OCI-LY1 (cell line): ENCODE data around the gene HMGA1.
"Not testable (repeated sequence)": the region's sequence is repeated elsewhere in the genome, so short reads cannot be mapped to it uniquely, and the experiment has no call there.

Source experiments
- H2AFZ ChIP-seq: fragments of 200-600 bp; sonication (generic), shearing (Covaris generic); 2 replicates; pipeline ENCODE4 v1.6.0; 2014; ENCODE audit warnings: antibody characterized with exemption, mild to moderate bottlenecking, low read length
- H3F3A ChIP-seq: fragments of 200-600 bp; sonication (generic), shearing (Covaris generic); 2 replicates; pipeline ENCODE4 v1.6.0; 2014; ENCODE audit warnings: mild to moderate bottlenecking, antibody characterized with exemption, low read length, moderate library complexity; ENCODE audit not compliant: insufficient read depth
- H3K27ac ChIP-seq: fragments of 200-600 bp; sonication (generic); 2 replicates; pipeline ENCODE4 v1.5.1; 2014; ENCODE audit warnings: low read length, mixed run types, mild to moderate bottlenecking, low read depth; ENCODE audit not compliant: poor library complexity, severe bottlenecking
- H3K27me3 ChIP-seq: fragments of 200-600 bp; sonication (generic); 2 replicates; pipeline ENCODE4 v1.6.0; 2014; ENCODE audit warnings: antibody characterized with exemption, mild to moderate bottlenecking, low read length, moderate library complexity; ENCODE audit not compliant: insufficient read depth
- H3K36me3 ChIP-seq: fragments of 200-600 bp; sonication (generic); 2 replicates; pipeline ENCODE4 v1.6.1; 2014; ENCODE audit warnings: mild to moderate bottlenecking, antibody characterized with exemption, low read length, moderate library complexity, mixed read lengths; ENCODE audit not compliant: insufficient read depth
- H3K4me1 ChIP-seq: fragments of 200-600 bp; sonication (generic); 2 replicates; pipeline ENCODE4 v1.5.1; 2014; ENCODE audit warnings: mild to moderate bottlenecking, low read length, moderate library complexity; ENCODE audit not compliant: insufficient read depth, severe bottlenecking
- H3K4me2 ChIP-seq: fragments of 200-600 bp; sonication (generic), shearing (Covaris generic); 2 replicates; pipeline ENCODE4 v1.6.1; 2014; ENCODE audit warnings: low read length
- H3K4me3 ChIP-seq: fragments of 200-600 bp; sonication (generic); 2 replicates; pipeline ENCODE4 v1.5.1; 2014; ENCODE audit warnings: low read length, low read depth, mild to moderate bottlenecking, mixed read lengths; ENCODE audit not compliant: poor library complexity, severe bottlenecking
- H3K79me2 ChIP-seq: fragments of 200-600 bp; shearing (Covaris generic); 2 replicates; pipeline ENCODE4 v1.6.1; 2016; ENCODE audit warnings: mixed run types, low read length, mixed read lengths; ENCODE audit not compliant: insufficient read depth
- H3K9ac ChIP-seq: fragments of 200-600 bp; sonication (generic), shearing (Covaris generic); 2 replicates; pipeline ENCODE4 v1.6.1; 2014; ENCODE audit warnings: mild to moderate bottlenecking, low read length, mixed read lengths
- H3K9me2 ChIP-seq: fragments of 200-600 bp; sonication (generic), shearing (Covaris generic); 2 replicates; pipeline ENCODE4 v1.6.1; 2014; ENCODE audit warnings: low read depth, mild to moderate bottlenecking, low read length, mixed read lengths
- H3K9me3 ChIP-seq: fragments of 200-600 bp; shearing (Covaris generic); 2 replicates; pipeline ENCODE4 v1.6.1; 2014; ENCODE audit warnings: low read length, mixed read lengths
- H4K20me1 ChIP-seq: fragments of 200-600 bp; sonication (generic), shearing (Covaris generic); 2 replicates; pipeline ENCODE4 v1.6.0; 2016; ENCODE audit warnings: mild to moderate bottlenecking, low read length; ENCODE audit not compliant: insufficient read depth
- CTCF ChIP-seq: fragments of 200-600 bp; sonication (generic), shearing (Covaris generic); IDR thresholded peaks from 2 replicates; pipeline ENCODE4 v1.5.1; 2017; ENCODE audit warnings: mild to moderate bottlenecking, antibody characterized with exemption, low read length, moderate library complexity, mixed read lengths
- EZH2 ChIP-seq: fragments of 200-600 bp; sonication (generic), shearing (Covaris generic); IDR thresholded peaks from 2 replicates; pipeline ENCODE4 v1.8.0; 2017; ENCODE audit warnings: borderline replicate concordance, mixed run types, mild to moderate bottlenecking, antibody characterized with exemption, low read length, moderate library complexity, mixed read lengths

The HMGA1 gene

GRCh38 chr6:34269658-34270341 is 33.1 kb downstream of the HMGA1 start:
- H2AFZ ChIP-seq, result not testable (repeated sequence)

GRCh38 chr6:34272013-34272926 is 35.6 kb downstream of the HMGA1 start:
- no peaks in the 10 kb centered on the region for H3K9me3 ChIP-seq
- H3K36me3 ChIP-seq, result no peaks in the 10 kb centered on the region
- no peaks in the 10 kb centered on the region for H3K79me2 ChIP-seq
- H2AFZ ChIP-seq, result no peak overlapping the region
- H3K9ac ChIP-seq, result no peak overlapping the region
- no peaks in the 10 kb centered on the region for H3K4me1 ChIP-seq
- TF ChIP-seq EZH2 (no peak), CTCF (no peak)
- no peaks in the 10 kb centered on the region for H3K27me3 ChIP-seq
- no peak overlapping the region for H3K4me3 ChIP-seq
- no peaks in the 10 kb centered on the region for H4K20me1 ChIP-seq
- H3F3A ChIP-seq, result no peaks in the 10 kb centered on the region
- no peaks in the 10 kb centered on the region for H3K9me2 ChIP-seq
- H3K27ac ChIP-seq, result no peak overlapping the region
- no peak overlapping the region for H3K4me2 ChIP-seq

More at GRCh38 chr6:34269658-34270341, 33.1 kb downstream of the HMGA1 start:
- not testable (repeated sequence) for H4K20me1 ChIP-seq, H3K9me2 ChIP-seq, H3K36me3 ChIP-seq, H3K9ac ChIP-seq, H3K9me3 ChIP-seq, H3K4me3 ChIP-seq, H3K27ac ChIP-seq, H3K27me3 ChIP-seq, H3K79me2 ChIP-seq, H3K4me2 ChIP-seq, H3K4me1 ChIP-seq, H3F3A ChIP-seq

- Histone ChIP-seq H3K27ac (no peak overlapping the region), H3K4me1 (no peaks in the 10 kb centered on the region), H3K79me2 (no peaks in the 10 kb centered on the region), H3K36me3 (no peaks in the 10 kb centered on the region), H4K20me1 (no peaks in the 10 kb centered on the region), H3K4me2 (no peak overlapping the region), H3K27me3 (no peaks in the 10 kb centered on the region), H3K9ac (no peak overlapping the region), H3K4me3 (no peak overlapping the region), H3F3A (no peaks in the 10 kb centered on the region), H2AFZ (no peak overlapping the region), H3K9me2 (no peaks in the 10 kb centered on the region), H3K9me3 (no peaks in the 10 kb centered on the region)
- TF ChIP-seq EZH2 (no peak), CTCF (no peak)
Measured at GRCh38 chr6:34273242-34273805, 36.7 kb downstream of the HMGA1 start.
